Activated CD8-positive, alpha-beta memory T cell treated with anti-CD3 and anti-CD28 coated beads for 1 hour (primary cell): ENCODE results near the gene ERI3.

Experiments used
- DNase-seq, 2 donors: peaks; one replicate each; pipeline ENCODE4 v3.0.0-alpha.2; 2020; ENCODE audit warnings: low read depth in 1 of 2; ENCODE audit errors: extremely low read depth in 1 of 2

The ERI3 gene

DNA sequence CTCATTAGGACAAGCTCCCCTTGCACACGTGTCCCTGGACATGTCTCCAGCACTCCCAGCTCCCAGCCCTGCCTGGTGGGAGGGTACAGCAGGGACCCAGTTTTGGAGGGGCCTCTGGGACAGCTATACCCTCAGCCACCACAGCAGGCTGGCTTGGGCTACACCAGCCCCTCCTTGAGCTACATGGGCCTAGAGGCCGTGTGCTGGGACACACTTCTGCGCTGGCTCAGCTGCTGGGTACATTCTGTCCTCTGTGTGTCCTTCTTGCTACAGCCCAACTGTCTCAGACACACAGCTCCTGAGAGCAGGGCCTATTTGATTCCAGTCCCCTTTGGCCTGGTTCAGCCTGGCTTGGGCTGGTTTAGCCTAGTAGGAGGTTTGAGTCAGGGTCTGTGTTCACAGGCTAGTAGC, 115.1 kb downstream of the ERI3 start:
- no peak for DNase-seq

DNA sequence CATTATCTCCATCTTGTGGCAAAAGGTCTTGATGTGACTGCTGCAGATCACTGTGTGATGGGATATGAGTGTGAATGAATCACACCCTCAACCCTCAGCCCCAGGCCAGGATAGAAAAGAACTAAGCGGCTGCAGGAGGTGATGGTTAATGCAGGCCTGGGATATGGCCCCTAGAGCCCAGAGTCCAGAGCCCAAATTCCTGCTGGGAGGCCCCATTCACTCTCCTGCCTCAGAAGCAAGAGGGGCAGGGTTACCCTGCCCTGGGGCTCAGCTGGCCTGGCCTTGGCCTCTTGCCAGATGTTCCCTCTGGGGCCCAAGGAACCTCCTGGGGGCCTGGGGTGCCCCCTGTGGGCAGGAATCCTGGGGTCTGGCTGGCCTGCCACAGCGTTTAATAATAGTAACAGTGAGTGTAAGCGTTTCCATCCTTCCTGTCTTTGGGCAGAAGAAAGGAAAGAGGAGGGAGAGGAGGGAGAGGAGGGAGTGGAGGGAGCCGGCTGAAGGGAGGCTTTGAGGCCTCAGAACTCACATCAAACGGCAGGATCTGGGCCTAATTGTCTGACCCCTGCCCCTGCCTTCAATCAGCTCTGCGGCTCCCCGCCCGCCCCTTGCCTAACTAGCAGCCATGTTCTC, 115.6 kb downstream of the ERI3 start:
- no peak for DNase-seq

- DNase-seq = no peak
Measured at GRCh38 chr1:44238660-44239059, 116.4 kb downstream of the ERI3 start.

- peak in 1 of 2 donors; percentile 8 for DNase-seq
Measured at GRCh38 chr1:44237721-44238457, 117.2 kb downstream of the ERI3 start.

- no peak for DNase-seq
Measured at GRCh38 chr1:44236490-44237272, 118.4 kb downstream of the ERI3 start.

DNA sequence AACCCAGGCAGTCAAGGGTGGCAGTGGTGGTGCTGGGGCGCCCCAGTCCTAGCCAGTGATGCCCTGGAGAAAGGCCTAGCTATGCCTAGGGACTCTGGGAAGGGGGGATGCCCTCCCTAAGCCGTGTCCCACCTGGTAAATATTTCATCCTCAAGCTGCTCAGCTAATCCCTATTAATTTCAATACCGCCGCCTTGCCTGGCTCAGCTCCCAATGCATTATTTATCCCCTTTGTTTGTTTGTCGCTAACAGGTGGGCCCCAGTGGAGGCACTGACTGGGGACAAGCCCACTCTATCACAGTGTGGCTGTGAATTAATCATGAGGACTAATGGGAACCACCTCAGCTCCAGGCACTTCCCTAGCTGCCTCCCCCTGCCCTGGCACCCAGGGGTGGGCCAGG, 119.2 kb downstream of the ERI3 start:
- DNase-seq = no peak

DNA sequence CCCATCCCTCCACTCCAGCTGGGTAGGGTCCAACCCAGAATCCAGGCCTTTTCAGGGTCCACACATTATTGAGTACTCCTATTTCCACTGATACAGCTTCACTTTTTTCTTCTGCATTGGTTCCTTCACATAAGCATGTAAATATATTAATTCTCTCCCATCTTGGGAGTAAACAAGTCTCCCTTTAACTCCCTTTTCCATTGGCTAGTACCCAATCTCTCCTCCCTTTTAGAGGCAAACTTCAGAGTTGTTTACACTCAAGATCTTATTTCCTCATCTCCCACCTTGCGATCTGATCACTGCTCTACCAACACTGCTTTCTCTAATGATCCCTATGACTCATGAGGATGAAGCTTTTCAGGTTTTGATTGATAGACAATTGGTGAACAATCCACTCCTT, 121.5 kb downstream of the ERI3 start:
- no peak for DNase-seq

- no peak for DNase-seq
Measured at GRCh38 chr1:44230796-44231195, 124.3 kb downstream of the ERI3 start.

DNA sequence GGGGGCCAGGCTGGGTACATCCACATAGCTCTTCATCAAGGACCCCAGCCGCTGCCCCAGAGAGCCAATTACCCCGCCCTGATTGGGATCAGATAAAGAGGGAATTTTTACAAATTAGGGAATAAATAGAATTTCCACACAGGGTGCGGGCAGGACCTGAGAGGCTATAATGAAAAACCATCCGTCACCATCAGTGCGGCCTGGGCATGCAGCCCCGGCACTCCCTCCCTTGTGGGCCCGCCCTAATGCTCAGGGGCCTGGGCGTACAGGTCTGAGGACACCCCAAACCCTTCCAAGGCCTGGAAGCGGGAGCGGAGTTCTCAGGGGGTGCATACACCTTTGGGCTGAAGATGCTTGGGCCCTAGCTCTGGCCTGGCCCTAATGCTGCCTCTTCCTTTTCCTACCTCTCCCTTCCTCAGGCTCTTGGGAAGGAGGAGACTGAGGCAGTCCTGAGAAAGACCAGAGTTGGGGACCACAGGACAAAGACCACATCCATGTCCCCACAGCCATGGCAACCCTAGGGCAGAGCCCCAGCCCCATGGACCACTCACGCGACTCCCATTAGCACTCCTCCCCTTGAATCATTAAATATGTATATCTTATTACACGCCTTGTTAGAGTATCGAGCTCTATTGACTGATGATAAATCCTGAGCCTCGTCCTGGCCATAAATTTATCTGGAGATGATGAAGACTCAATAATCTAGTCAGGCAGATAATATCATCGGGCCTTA, 125.5 kb downstream of the ERI3 start:
- no peak for DNase-seq

DNA sequence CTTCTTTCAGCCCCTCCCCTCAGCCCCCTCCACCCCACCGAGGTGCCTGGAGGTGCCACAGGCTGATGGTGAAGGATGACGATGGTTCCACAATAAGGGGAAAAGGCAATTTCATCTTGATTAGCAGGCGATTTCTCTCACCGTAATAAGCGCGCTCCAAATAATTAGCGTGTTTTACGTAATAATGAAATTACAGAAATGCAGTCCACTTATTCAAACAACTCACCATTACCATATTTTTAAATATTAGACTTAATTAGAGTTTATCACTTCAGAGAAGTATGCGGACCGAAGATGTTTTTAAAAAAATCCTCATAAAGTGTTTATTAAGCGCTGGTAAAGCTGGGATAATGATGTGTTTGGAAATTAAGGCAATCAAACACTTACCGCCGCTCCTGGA, 126.8 kb downstream of the ERI3 start:
- no peak for DNase-seq

DNA sequence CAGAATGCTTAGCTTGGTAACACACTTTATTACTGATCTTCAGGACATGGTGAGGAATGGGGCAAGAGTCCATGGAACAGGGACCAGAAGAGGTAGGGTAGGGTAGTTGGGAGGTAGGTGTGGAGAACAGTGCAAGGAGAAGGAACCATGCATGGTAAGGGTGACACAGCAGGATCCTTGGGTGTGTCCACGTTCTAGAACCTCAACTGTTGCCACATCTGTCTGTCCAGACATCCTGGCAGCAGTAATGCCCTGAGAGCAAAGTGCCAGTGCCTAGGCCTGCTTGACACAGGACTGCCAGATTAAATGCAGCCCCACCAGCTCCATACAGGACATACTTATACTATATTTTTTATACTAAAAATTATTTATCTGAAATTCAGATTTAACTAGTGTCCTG, 127.8 kb downstream of the ERI3 start:
- no peak for DNase-seq

- DNase-seq = no peak
Measured at GRCh38 chr1:44225761-44226160, 129.3 kb downstream of the ERI3 start.

DNA sequence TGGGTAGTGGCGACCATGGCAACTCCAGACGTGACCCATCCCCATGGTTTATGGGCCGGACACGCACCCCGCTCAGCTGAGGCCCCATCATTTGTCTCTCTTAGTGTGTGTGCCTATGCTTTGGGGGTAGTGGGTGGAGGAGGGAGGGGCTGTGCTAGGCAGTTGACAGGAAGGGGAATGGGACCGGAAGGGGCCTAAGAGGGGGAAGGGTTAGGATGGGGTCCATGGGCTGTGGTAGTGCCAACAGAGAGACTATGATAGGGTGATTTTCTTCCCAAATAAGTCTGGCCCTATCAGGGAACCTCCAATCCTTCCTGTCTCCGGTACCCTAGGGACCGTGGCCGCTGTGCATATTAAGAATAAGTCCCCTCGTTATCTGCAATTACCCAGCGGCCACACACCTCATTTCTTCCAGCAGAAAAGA, 131.9 kb downstream of the ERI3 start:
- no peak for DNase-seq

DNA sequence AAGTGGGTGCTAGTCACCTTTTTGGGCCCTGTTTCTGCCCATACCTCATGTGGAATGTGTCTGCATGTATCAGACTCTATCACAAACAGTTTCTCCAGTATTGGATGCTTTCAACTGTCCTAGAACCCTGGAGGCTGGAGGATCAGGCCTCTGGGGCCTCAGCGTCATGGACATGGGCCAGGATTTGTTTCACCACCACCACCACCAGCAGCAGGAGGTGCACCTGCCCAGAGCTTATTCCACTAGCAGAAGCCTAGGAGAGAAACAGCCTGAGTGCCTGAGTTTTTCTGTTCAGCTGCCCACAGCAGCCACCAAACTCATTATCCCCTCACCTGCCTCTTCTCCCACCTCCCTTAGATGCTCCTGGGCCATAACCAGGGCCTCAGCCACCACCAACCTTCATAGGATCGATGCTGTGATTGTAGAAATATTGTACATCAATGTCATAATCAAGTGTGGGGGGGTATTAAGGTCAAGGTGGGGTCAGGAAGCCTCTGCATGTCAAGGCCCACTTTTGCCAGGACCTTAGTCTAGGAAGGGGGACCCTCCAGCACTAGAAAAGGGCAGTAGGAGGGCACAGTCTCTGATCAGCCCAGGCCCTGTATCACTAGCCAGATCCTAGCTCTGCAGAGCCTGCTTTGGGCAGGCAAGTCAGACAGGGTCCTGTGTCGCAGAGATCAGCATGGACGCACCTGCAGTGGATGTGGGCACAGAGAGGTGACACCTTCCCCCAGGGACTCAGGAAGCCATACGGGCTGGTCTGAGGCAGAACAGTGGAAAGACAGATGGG, 132.5 kb downstream of the ERI3 start:
- DNase-seq = no peak

- no peak for DNase-seq
Measured at GRCh38 chr1:44221769-44222168, 133.3 kb downstream of the ERI3 start.

- DNase-seq = no peak
Measured at GRCh38 chr1:44220755-44221154, 134.3 kb downstream of the ERI3 start.

GRCh38 chr1:44220001-44220751, 134.9 kb downstream of the ERI3 start:
- DNase-seq = no peak

GRCh38 chr1:44219301-44219626, 135.8 kb downstream of the ERI3 start:
- no peak for DNase-seq

- DNase-seq = no peak
Measured at GRCh38 chr1:44218503-44219300, 136.4 kb downstream of the ERI3 start.
